GM19468 (cell line): ENCODE data around the gene UBE2N.
A peak's percentile ranks its signal among the peaks of the same experiment; 100 is the strongest.

ENCODE experiments used
- ATAC-seq: cut with Tn5 transposase; IDR thresholded peaks from one replicate; pipeline ENCODE4 v1.9.1; 2021; ENCODE audit warnings: mild to moderate bottlenecking, moderate library complexity, moderate number of reproducible peaks; ENCODE audit not compliant: unreplicated experiment; ENCODE audit errors: extremely low read depth

The UBE2N gene

GRCh38 chr12:93441617-93442410 is at the start of gene UBE2N:
TSS of gene UBE2N (minus strand) at chr12:93441947. CDS start at chr12:93441884, 63 bp downstream.
- peak; percentile 94 for ATAC-seq

GRCh38 chr12:93484315-93484981 is 42.7 kb upstream of the UBE2N start:
- ATAC-seq: no peak

- no peak for ATAC-seq
Measured at GRCh38 chr12:93483151-93483807, 41.5 kb upstream of the UBE2N start.

GRCh38 chr12:93482721-93483120 is 41.0 kb upstream of the UBE2N start:
- ATAC-seq: no peak

- no peak for ATAC-seq
Measured at GRCh38 chr12:93476555-93476954, 34.8 kb upstream of the UBE2N start.

GRCh38 chr12:93469386-93469785 is 27.6 kb upstream of the UBE2N start:
- no peak for ATAC-seq

GRCh38 chr12:93468008-93468371 is 26.2 kb upstream of the UBE2N start:
- no peak for ATAC-seq

- peak; percentile 76 for ATAC-seq
Measured at GRCh38 chr12:93467351-93468007, 25.7 kb upstream of the UBE2N start, which contains the start of gene MRPL42. TSS of gene MRPL42 (plus strand) at chr12:93467514. CDS start at chr12:93469286, 1,772 bp downstream.

GRCh38 chr12:93466625-93467350 is 25.0 kb upstream of the UBE2N start:
- no peak for ATAC-seq

GRCh38 chr12:93465841-93466240 is 24.1 kb upstream of the UBE2N start:
- ATAC-seq: no peak

- ATAC-seq: no peak
Measured at GRCh38 chr12:93461503-93461902, 19.8 kb upstream of the UBE2N start.

- ATAC-seq: no peak
Measured at GRCh38 chr12:93460902-93461301, 19.2 kb upstream of the UBE2N start.

- no peak for ATAC-seq
Measured at GRCh38 chr12:93460003-93460402, 18.3 kb upstream of the UBE2N start.

- ATAC-seq: no peak
Measured at GRCh38 chr12:93459097-93459496, 17.4 kb upstream of the UBE2N start.

- ATAC-seq: no peak
Measured at GRCh38 chr12:93456077-93456476, 14.3 kb upstream of the UBE2N start.

GRCh38 chr12:93453633-93454032 is 11.9 kb upstream of the UBE2N start:
- ATAC-seq: no peak

- no peak for ATAC-seq
Measured at GRCh38 chr12:93451423-93452158, 9.8 kb upstream of the UBE2N start.

- ATAC-seq: no peak
Measured at GRCh38 chr12:93449277-93449676, 7.5 kb upstream of the UBE2N start.

- no peak for ATAC-seq
Measured at GRCh38 chr12:93448796-93449195, 7.0 kb upstream of the UBE2N start.
